ENCODE results near the gene NLRX1. TPM values are rescaled to one million over a fixed set of nuclear protein-coding genes. Genes with fewer than 3 reads are reported as not detected.

Gene NLRX1
- total RNA-seq, 1 donor from 2014 or later = 8.9 TPM

GRCh38 chr11:119205080-119205479 lies 36.6 kb downstream of the NLRX1 start:
- H3K4me1 Mint-ChIP-seq (ENCODE audit: unreplicated experiment) = peaks cover 26% of the 10 kb centered on the region
- H3K27me3 Mint-ChIP-seq (ENCODE audit: unreplicated experiment) = peaks cover 2% of the 10 kb centered on the region

GRCh38 chr11:119205574-119206510 lies 37.3 kb downstream of the NLRX1 start, which contains the start of gene CBL:
Gene CBL (plus strand): TSS chr11:119206339. CDS start chr11:119206418, 79 bp downstream.
- H3K4me3 Mint-ChIP-seq (ENCODE audit: unreplicated experiment) = peak within 1 kb of the TSS; percentile 94
- H3K9me3 Mint-ChIP-seq (ENCODE audit: unreplicated experiment) = no peaks in the 10 kb centered on the region
- peak; percentile 99 for DNase-seq (ENCODE audit: extremely low spot score, unreplicated experiment)
- H3K27me3 Mint-ChIP-seq (ENCODE audit: unreplicated experiment) = peaks cover 2% of the 10 kb centered on the region
- TF ChIP-seq, protein P1, sequence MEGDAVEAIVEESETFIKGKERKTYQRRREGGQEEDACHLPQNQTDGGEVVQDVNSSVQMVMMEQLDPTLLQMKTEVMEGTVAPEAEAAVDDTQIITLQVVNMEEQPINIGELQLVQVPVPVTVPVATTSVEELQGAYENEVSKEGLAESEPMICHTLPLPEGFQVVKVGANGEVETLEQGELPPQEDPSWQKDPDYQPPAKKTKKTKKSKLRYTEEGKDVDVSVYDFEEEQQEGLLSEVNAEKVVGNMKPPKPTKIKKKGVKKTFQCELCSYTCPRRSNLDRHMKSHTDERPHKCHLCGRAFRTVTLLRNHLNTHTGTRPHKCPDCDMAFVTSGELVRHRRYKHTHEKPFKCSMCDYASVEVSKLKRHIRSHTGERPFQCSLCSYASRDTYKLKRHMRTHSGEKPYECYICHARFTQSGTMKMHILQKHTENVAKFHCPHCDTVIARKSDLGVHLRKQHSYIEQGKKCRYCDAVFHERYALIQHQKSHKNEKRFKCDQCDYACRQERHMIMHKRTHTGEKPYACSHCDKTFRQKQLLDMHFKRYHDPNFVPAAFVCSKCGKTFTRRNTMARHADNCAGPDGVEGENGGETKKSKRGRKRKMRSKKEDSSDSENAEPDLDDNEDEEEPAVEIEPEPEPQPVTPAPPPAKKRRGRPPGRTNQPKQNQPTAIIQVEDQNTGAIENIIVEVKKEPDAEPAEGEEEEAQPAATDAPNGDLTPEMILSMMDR (IDR thresholded peaks at IDR 0.05) = peak; percentile 97
- peak within 1 kb of the TSS; percentile 89 for H3K27ac Mint-ChIP-seq (ENCODE audit: unreplicated experiment)
- H3K36me3 Mint-ChIP-seq (ENCODE audit: unreplicated experiment) = no peaks in the 10 kb centered on the region
- peaks cover 26% of the 10 kb centered on the region for H3K4me1 Mint-ChIP-seq (ENCODE audit: unreplicated experiment)

More at GRCh38 chr11:119205080-119205479, 36.6 kb downstream of the NLRX1 start:
- Mint-ChIP-seq H3K36me3 (ENCODE audit: unreplicated experiment) (no peaks in the 10 kb centered on the region), H3K27ac (ENCODE audit: unreplicated experiment) (peak overlapping the region; percentile 57), H3K9me3 (ENCODE audit: unreplicated experiment) (no peaks in the 10 kb centered on the region), H3K4me3 (ENCODE audit: unreplicated experiment) (peak overlapping the region; percentile 86)
- no peak for DNase-seq (ENCODE audit: extremely low spot score, unreplicated experiment)
- TF ChIP-seq, protein P1 (IDR thresholded peaks at IDR 0.05) = no peak

- H3K9me3 Mint-ChIP-seq (ENCODE audit: unreplicated experiment) = no peaks in the 10 kb centered on the region
- peak overlapping the region; percentile 94 for H3K4me3 Mint-ChIP-seq (ENCODE audit: unreplicated experiment)
- peak overlapping the region; percentile 89 for H3K27ac Mint-ChIP-seq (ENCODE audit: unreplicated experiment)
- no peak for DNase-seq (ENCODE audit: extremely low spot score, unreplicated experiment)
- peaks cover 26% of the 10 kb centered on the region for H3K4me1 Mint-ChIP-seq (ENCODE audit: unreplicated experiment)
- TF ChIP-seq, protein P1 (IDR thresholded peaks at IDR 0.05) = no peak
- H3K36me3 Mint-ChIP-seq (ENCODE audit: unreplicated experiment) = no peaks in the 10 kb centered on the region
- H3K27me3 Mint-ChIP-seq (ENCODE audit: unreplicated experiment) = no peaks in the 10 kb centered on the region
Measured at GRCh38 chr11:119206511-119207414, 38.2 kb downstream of the NLRX1 start.

- H3K27ac Mint-ChIP-seq (ENCODE audit: unreplicated experiment) = peak overlapping the region; percentile 89
- no peaks in the 10 kb centered on the region for H3K9me3 Mint-ChIP-seq (ENCODE audit: unreplicated experiment)
- H3K27me3 Mint-ChIP-seq (ENCODE audit: unreplicated experiment) = no peaks in the 10 kb centered on the region
- H3K4me3 Mint-ChIP-seq (ENCODE audit: unreplicated experiment) = peak overlapping the region; percentile 94
- H3K4me1 Mint-ChIP-seq (ENCODE audit: unreplicated experiment) = peaks cover 26% of the 10 kb centered on the region
- TF ChIP-seq, protein P1 (IDR thresholded peaks at IDR 0.05) = no peak
- no peak for DNase-seq (ENCODE audit: extremely low spot score, unreplicated experiment)
- no peaks in the 10 kb centered on the region for H3K36me3 Mint-ChIP-seq (ENCODE audit: unreplicated experiment)
Measured at GRCh38 chr11:119207415-119207960, 39.0 kb downstream of the NLRX1 start.
